ENCODE data around the gene SERPINB6.

Gene SERPINB6

GRCh38 chr6:2948228-2949025, 22.9 kb downstream of the SERPINB6 start:
- no peaks in the 10 kb centered on the region for H3K9me2 ChIP-seq (ENCODE audit: low read depth, low read length)
- H2AFZ ChIP-seq (ENCODE audit: low read length): no peak overlapping the region
- no peak overlapping the region for H3K9ac ChIP-seq (ENCODE audit: low read length)
- no peaks in the 10 kb centered on the region for H3K27me3 ChIP-seq (ENCODE audit: insufficient read depth, low read length)
- no peaks in the 10 kb centered on the region for H4K20me1 ChIP-seq (ENCODE audit: insufficient read depth, low read length)
- no peak for TF ChIP-seq CTCF (IDR thresholded peaks at IDR 0.05; ENCODE audit: low read length)
- no peak for TF ChIP-seq EZH2 (IDR thresholded peaks at IDR 0.05; ENCODE audit: borderline replicate concordance, low read length)
- H3K4me2 ChIP-seq (ENCODE audit: low read length): no peak overlapping the region
- H3K4me1 ChIP-seq (ENCODE audit: insufficient read depth, low read length, severe bottlenecking): peaks cover 61% of the 10 kb centered on the region
- H3K27ac ChIP-seq (ENCODE audit: low read depth, low read length, poor library complexity, severe bottlenecking): no peak overlapping the region
- no peaks in the 10 kb centered on the region for H3K9me3 ChIP-seq (ENCODE audit: low read length)
- H3F3A ChIP-seq (ENCODE audit: insufficient read depth, low read length): no peaks in the 10 kb centered on the region
- H3K79me2 ChIP-seq (ENCODE audit: insufficient read depth, low read length): no peaks in the 10 kb centered on the region
- H3K36me3 ChIP-seq (ENCODE audit: insufficient read depth, low read length): no peaks in the 10 kb centered on the region
- no peak overlapping the region for H3K4me3 ChIP-seq (ENCODE audit: low read depth, low read length, poor library complexity, severe bottlenecking)

DNA sequence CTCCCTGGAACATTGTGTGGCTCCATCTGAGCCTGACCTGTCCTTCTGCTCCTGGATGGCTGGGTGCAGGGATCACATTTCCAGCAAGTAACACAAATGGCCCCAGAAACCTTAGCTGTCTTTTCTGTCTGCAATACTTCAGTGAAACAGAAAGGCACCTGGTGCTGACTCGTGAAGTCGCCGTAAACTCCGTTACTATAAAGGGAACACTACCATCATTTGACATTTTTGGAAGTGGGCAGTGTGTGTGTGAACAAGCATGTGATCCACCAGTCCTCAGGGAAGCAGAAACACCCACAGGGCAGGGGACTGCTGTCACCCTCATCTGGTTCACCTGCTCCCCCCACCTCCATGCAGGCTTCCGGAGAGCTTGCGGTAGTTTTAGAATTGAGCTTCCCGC, 23.9 kb downstream of the SERPINB6 start:
- TF ChIP-seq EZH2 (IDR thresholded peaks at IDR 0.05; ENCODE audit: borderline replicate concordance, low read length): no peak
- TF ChIP-seq CTCF (IDR thresholded peaks at IDR 0.05; ENCODE audit: low read length): no peak
- Histone ChIP-seq H4K20me1 (ENCODE audit: insufficient read depth, low read length) (no peaks in the 10 kb centered on the region), H3K4me2 (ENCODE audit: low read length) (peak overlapping the region; percentile 21; the same call in 1 of the 2 replicates), H3K4me3 (ENCODE audit: low read depth, low read length, poor library complexity, severe bottlenecking) (no peak overlapping the region), H3F3A (ENCODE audit: insufficient read depth, low read length) (peaks cover 3% of the 10 kb centered on the region; the same call in 1 of the 2 replicates), H3K4me1 (ENCODE audit: insufficient read depth, low read length, severe bottlenecking) (peaks cover 64% of the 10 kb centered on the region), H3K9me2 (ENCODE audit: low read depth, low read length) (no peaks in the 10 kb centered on the region), H3K9ac (ENCODE audit: low read length) (peak overlapping the region; percentile 38; the same call in 1 of the 2 replicates), H2AFZ (ENCODE audit: low read length) (no peak overlapping the region), H3K27me3 (ENCODE audit: insufficient read depth, low read length) (no peaks in the 10 kb centered on the region), H3K36me3 (ENCODE audit: insufficient read depth, low read length) (no peaks in the 10 kb centered on the region), H3K79me2 (ENCODE audit: insufficient read depth, low read length) (no peaks in the 10 kb centered on the region), H3K9me3 (ENCODE audit: low read length) (no peaks in the 10 kb centered on the region), H3K27ac (ENCODE audit: low read depth, low read length, poor library complexity, severe bottlenecking) (peak overlapping the region; percentile 44)

DNA sequence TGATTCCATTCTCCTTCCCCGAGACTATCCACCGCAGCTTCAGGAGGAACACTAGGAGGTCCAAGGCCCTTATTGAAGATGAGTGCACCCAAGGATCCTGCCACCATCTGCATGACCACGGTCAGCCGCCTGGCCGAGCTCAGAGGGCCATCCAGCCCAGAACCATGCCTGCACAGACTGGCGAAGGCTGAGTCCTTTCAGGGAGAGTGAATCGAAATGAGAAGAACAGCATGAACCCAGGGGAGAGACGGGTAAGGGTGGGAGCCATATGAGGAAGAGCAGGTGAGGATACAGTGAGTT, 26.3 kb downstream of the SERPINB6 start:
- peaks cover 67% of the 10 kb centered on the region for H3K4me1 ChIP-seq (ENCODE audit: insufficient read depth, low read length, severe bottlenecking)
- H3K79me2 ChIP-seq (ENCODE audit: insufficient read depth, low read length): no peaks in the 10 kb centered on the region
- no peaks in the 10 kb centered on the region for H4K20me1 ChIP-seq (ENCODE audit: insufficient read depth, low read length)
- peak overlapping the region; percentile 2; the same call in 1 of the 2 replicates for H3K4me2 ChIP-seq (ENCODE audit: low read length)
- H3K9ac ChIP-seq (ENCODE audit: low read length): no peak overlapping the region
- H3K9me3 ChIP-seq (ENCODE audit: low read length): no peaks in the 10 kb centered on the region
- H3F3A ChIP-seq (ENCODE audit: insufficient read depth, low read length): peaks cover 3% of the 10 kb centered on the region; the same call in 1 of the 2 replicates
- no peaks in the 10 kb centered on the region for H3K27me3 ChIP-seq (ENCODE audit: insufficient read depth, low read length)
- TF ChIP-seq CTCF (IDR thresholded peaks at IDR 0.05; ENCODE audit: low read length): no peak
- TF ChIP-seq EZH2 (IDR thresholded peaks at IDR 0.05; ENCODE audit: borderline replicate concordance, low read length): no peak
- no peak overlapping the region for H2AFZ ChIP-seq (ENCODE audit: low read length)
- no peaks in the 10 kb centered on the region for H3K36me3 ChIP-seq (ENCODE audit: insufficient read depth, low read length)
- no peaks in the 10 kb centered on the region for H3K9me2 ChIP-seq (ENCODE audit: low read depth, low read length)
- H3K4me3 ChIP-seq (ENCODE audit: low read depth, low read length, poor library complexity, severe bottlenecking): no peak overlapping the region
- H3K27ac ChIP-seq (ENCODE audit: low read depth, low read length, poor library complexity, severe bottlenecking): peak overlapping the region; percentile 21
